ENCODE data around the gene ARHGAP29. TPM values are rescaled to one million over a fixed set of nuclear protein-coding genes. Genes with fewer than 3 reads are reported as not detected.

ARHGAP29 gene
- total RNA-seq, 1 donor from 2014 or later = not detected

GRCh38 chr1:94260635-94261387, 23.4 kb upstream of the ARHGAP29 start:
- intact Hi-C loops (cut with micrococcal nuclease) = no loop called here

- intact Hi-C loops (cut with micrococcal nuclease) = no loop called here
Observed at GRCh38 chr1:94259635-94260289, 22.4 kb upstream of the ARHGAP29 start.

- intact Hi-C loops (cut with micrococcal nuclease) = no loop called here
Observed at GRCh38 chr1:94258873-94259331, 21.5 kb upstream of the ARHGAP29 start.

- intact Hi-C loops (cut with micrococcal nuclease) = no loop called here
Observed at GRCh38 chr1:94257444-94257843, 20.1 kb upstream of the ARHGAP29 start.

GRCh38 chr1:94255476-94255875, 18.1 kb upstream of the ARHGAP29 start:
- intact Hi-C loops (cut with micrococcal nuclease) = no loop called here

GRCh38 chr1:94254073-94254810, 16.9 kb upstream of the ARHGAP29 start:
- intact Hi-C loops (cut with micrococcal nuclease) = no loop called here

GRCh38 chr1:94253456-94254017, 16.2 kb upstream of the ARHGAP29 start:
- intact Hi-C loops (cut with micrococcal nuclease) = no loop called here

- intact Hi-C loops (cut with micrococcal nuclease) = no loop called here
Observed at GRCh38 chr1:94250341-94250740, 13.0 kb upstream of the ARHGAP29 start.

- intact Hi-C loops (cut with micrococcal nuclease) = no loop called here
Observed at GRCh38 chr1:94248956-94249688, 11.7 kb upstream of the ARHGAP29 start.

- intact Hi-C loops (cut with micrococcal nuclease) = no loop called here
Observed at GRCh38 chr1:94247138-94248094, 10.0 kb upstream of the ARHGAP29 start.

- intact Hi-C loops (cut with micrococcal nuclease) = no loop called here
Observed at GRCh38 chr1:94246692-94247137, 9.3 kb upstream of the ARHGAP29 start.

- intact Hi-C loops (cut with micrococcal nuclease) = no loop called here
Observed at GRCh38 chr1:94245747-94246438, 8.5 kb upstream of the ARHGAP29 start.

GRCh38 chr1:94244816-94245215, 7.4 kb upstream of the ARHGAP29 start:
- intact Hi-C loops (cut with micrococcal nuclease) = no loop called here

GRCh38 chr1:94243665-94244064, 6.3 kb upstream of the ARHGAP29 start:
- intact Hi-C loops (cut with micrococcal nuclease) = no loop called here

- intact Hi-C loops (cut with micrococcal nuclease) = no loop called here
Observed at GRCh38 chr1:94240822-94241221, 3.4 kb upstream of the ARHGAP29 start.

GRCh38 chr1:94239796-94240195, 2.4 kb upstream of the ARHGAP29 start:
- intact Hi-C loops (cut with micrococcal nuclease) = loop anchor here (5.0 to 10.0 kb wide), 3 partner anchors 178 to 833 kb away; partner anchors contain the start of genes ABCD3 and ALG14

- intact Hi-C loops (cut with micrococcal nuclease) = loop anchor here (5.0 to 10.0 kb wide), 3 partner anchors 178 to 833 kb away; partner anchors contain the start of genes ABCD3 and ALG14
Observed at GRCh38 chr1:94239051-94239450, 1.7 kb upstream of the ARHGAP29 start.

GRCh38 chr1:94236630-94237290, 624 bp downstream of the ARHGAP29 start:
- intact Hi-C loops (cut with micrococcal nuclease) = loop anchor here (5.0 to 10.0 kb wide), 3 partner anchors 181 to 836 kb away; partner anchors contain the start of genes ABCD3 and ALG14

All from T-helper 2 cell treated with Interferon-gamma antibody and Interleukin-4, amounts not matched to agents 100 ng/mL and 5 ng/mL, for 36 hours (primary cell).